GM21528 (cell line): Measurements from ENCODE around the gene SIGLEC9.

ENCODE experiments used
- ATAC-seq: cut with Tn5 transposase; IDR thresholded peaks from one replicate; pipeline ENCODE4 v1.9.1; 2021; ENCODE audit warnings: mild to moderate bottlenecking, moderate library complexity; ENCODE audit not compliant: unreplicated experiment, low FRiP score

Gene SIGLEC9

DNA sequence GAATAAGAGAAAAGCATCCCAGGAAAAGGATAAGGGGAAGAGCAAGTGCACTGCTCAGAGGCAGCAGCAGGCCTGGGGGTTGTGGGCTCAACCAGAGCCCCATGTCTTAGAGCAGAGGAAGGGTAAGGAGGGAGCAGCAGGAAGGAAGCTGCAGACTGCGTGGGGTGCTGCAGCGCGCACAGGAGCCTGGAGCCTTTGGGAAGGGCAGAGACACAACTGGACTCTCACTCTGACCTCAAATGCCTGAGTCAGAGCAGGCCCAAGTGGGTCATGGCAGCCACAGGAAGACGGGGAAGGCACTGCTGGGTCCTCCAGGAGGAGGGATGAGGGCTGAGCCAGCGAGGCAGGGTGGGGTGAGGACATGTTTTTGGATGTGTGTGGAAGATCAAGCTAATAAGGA is 49.0 kb downstream of the SIGLEC9 start:
- ATAC-seq, result no peak

DNA sequence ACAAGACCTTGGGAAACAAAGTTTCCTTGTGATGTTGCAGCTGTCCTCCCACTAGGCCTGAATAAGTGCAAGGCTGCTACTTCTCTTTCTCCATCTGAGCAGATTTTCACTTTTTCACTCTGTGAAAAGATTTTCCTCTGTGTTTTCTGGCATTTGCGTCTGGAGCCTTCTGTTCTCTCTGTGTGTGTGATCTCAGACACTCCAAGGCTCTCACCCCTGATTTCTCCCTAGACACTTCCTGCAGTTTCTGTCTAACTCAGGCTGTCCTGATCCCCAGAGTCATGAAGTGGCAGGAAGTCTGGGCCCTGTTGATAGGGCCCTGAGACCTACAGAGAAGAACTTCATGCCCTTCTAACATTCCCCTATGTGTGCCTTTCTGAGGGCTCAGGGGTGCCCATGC is 54.5 kb downstream of the SIGLEC9 start:
- ATAC-seq, result no peak
